ENCODE results near the gene LOXL3. TPM values are rescaled to one million over a fixed set of nuclear protein-coding genes. Genes with fewer than 3 reads are reported as not detected.

Gene LOXL3
- total and polyA plus RNA-seq, 2 of the 8 experiments (the other 6 are each of a cell fraction or from before 2014, with no cell fraction given) = 22.4 to 27.2 TPM

- Histone ChIP-seq H3K56ac (replicated peaks; ENCODE audit: insufficient read length, low read depth, low read length) (no peak overlapping the region), H3K79me2 (ENCODE audit: control insufficient read depth in 1 of 2, insufficient read depth in 2 of 2, low read length in 2 of 2) (no peaks in the 10 kb centered on the region), H2BK5ac (ENCODE audit: low read depth, low read length) (no peak overlapping the region), H3K9me3 (ENCODE audit: insufficient read depth in 2 of 2, low read depth in 1 of 2, low read length in 1 of 2) (no peaks in the 10 kb centered on the region), H3K18ac (ENCODE audit: extremely low read depth, low read length) (no peak overlapping the region), H3K23ac (ENCODE audit: insufficient read length) (no peak overlapping the region), H2BK12ac (ENCODE audit: low read depth, low read length) (no peak overlapping the region), H3K4ac (replicated peaks; ENCODE audit: insufficient read length, low read depth, low read length) (no peak overlapping the region), H2BK20ac (ENCODE audit: low read length) (no peak overlapping the region), H3K23me2 (ENCODE audit: low read depth, low read length) (peaks cover 4% of the 10 kb centered on the region; the same call in 1 of the 2 replicates), H4K20me1 (replicated peaks in 1 of 2; ENCODE audit: control insufficient read depth in 1 of 2, insufficient read depth in 2 of 2, low read length in 2 of 2) (no peaks in the 10 kb centered on the region), H2AFZ (ENCODE audit: low read length) (no peak overlapping the region), H2BK120ac (replicated peaks; ENCODE audit: low read depth, low read length) (no peak overlapping the region), H2AK5ac (ENCODE audit: low read depth, low read length) (no peak overlapping the region), H4K8ac (ENCODE audit: extremely low read depth, insufficient read depth, low read length) (no peak overlapping the region), H3K9ac (replicated peaks in 1 of 4; ENCODE audit: extremely low read depth in 1 of 4, low read depth in 3 of 4, low read length in 3 of 4) (no peak overlapping the region), H3K4me1 (replicated peaks in 1 of 4; ENCODE audit: control insufficient read depth in 3 of 4, insufficient read depth in 4 of 4, low read length in 3 of 4) (no peaks in the 10 kb centered on the region), H4K91ac (replicated peaks; ENCODE audit: insufficient read length, low read length) (no peak overlapping the region), H3K14ac (ENCODE audit: insufficient read length) (no peak overlapping the region), H3K27me3 (replicated peaks in 1 of 4; ENCODE audit: control insufficient read depth in 3 of 4, extremely low read depth in 1 of 4, insufficient read depth in 3 of 4, low read length in 3 of 4) (no peaks in the 10 kb centered on the region), H3K4me2 (ENCODE audit: insufficient read depth in 1 of 2, low read depth in 2 of 2, low read length in 2 of 2) (no peak overlapping the region), H3K4me3 (ENCODE audit: extremely low read depth in 1 of 4, insufficient read depth in 2 of 4, low read depth in 3 of 4, low read length in 4 of 4) (no peak overlapping the region), H4K5ac (ENCODE audit: insufficient read length, low read depth, low read length) (no peak overlapping the region), H3K79me1 (ENCODE audit: low read depth, low read length) (no peaks in the 10 kb centered on the region), H3K36me3 (ENCODE audit: control insufficient read depth in 2 of 4, insufficient read depth in 4 of 4, low read length in 3 of 4) (no peaks in the 10 kb centered on the region), H2BK15ac (ENCODE audit: low read length) (no peak overlapping the region), H3K27ac (ENCODE audit: low read depth, low read length) (no peak overlapping the region)
- ChIA-PET CTCF (ENCODE audit: partially characterized antibody) (interaction anchor here (0.6 to 10.0 kb wide), 19 partner anchors 8 to 99 kb away, joined by 3 to 158 read pairs (median 4); partner anchors contain the start of genes CCDC142, LBX2, MRPL53 and TTC31), POLR2A (ENCODE audit: partially characterized antibody) (interaction anchor here (1.0 to 1.2 kb wide), 3 partner anchors 18 to 75 kb away, joined by 3 to 4 read pairs (median 4); partner anchors contain the start of genes AUP1, DOK1, HTRA2 and LOXL3)
- no peak for DNase-seq (ENCODE audit: low read depth in 1 of 2, low spot score in 2 of 2)
- 68% methylated on average over 3 of the region's 3 CpGs; no CpG with 5 or more reads in 1 of the 2 experiments for WGBS, 2 experiments (ENCODE audit: extremely low coverage in 1 of 2, insufficient coverage in 1 of 2, insufficient read length in 1 of 2, insufficient replicate concordance in 2 of 2, low coverage in 1 of 2, low lambda C conversion rate in 2 of 2, missing lambda C conversion rate in 1 of 2)
- no peak for FAIRE-seq
- no peak for TF ChIP-seq BCL11A (IDR thresholded peaks at IDR 0.05; ENCODE audit: low read depth in 2 of 2, low read length in 2 of 2)
- peak; percentile 50 to 66 (median 56) for TF ChIP-seq CTCF (IDR thresholded peaks at IDR 0.05; ENCODE audit: control extremely low read depth in 1 of 3, insufficient read depth in 1 of 3, low read depth in 1 of 3, low read length in 3 of 3)
- peak; percentile 37 to 55; a peak in 3 of 4 replicates for TF ChIP-seq RAD21 (IDR thresholded peaks at IDR 0.05 in 1 of 2, conservative IDR thresholded peaks at IDR 0.05 in 1 of 2; ENCODE audit: low read depth in 2 of 2, low read length in 2 of 2)
- TF ChIP-seq GTF2F1 (IDR thresholded peaks at IDR 0.05; ENCODE audit: borderline replicate concordance, low read depth, low read length) = no peak
Observed at GRCh38 chr2:74572178-74572925, 18.6 kb upstream of the LOXL3 start.
